Erythroblast (primary cell): ENCODE results near the gene PTPRT.

Experiments
- GATA1 ChIP-seq: IDR thresholded peaks from 2 replicates; pipeline ENCODE4 v1.6.1; 2011; ENCODE audit warnings: low read depth, mild to moderate bottlenecking, control low read depth, low read length, moderate library complexity
- POLR2A ChIP-seq: IDR thresholded peaks from 2 replicates; pipeline ENCODE4 v1.6.1; 2011; ENCODE audit warnings: mild to moderate bottlenecking, low read length

DNA sequence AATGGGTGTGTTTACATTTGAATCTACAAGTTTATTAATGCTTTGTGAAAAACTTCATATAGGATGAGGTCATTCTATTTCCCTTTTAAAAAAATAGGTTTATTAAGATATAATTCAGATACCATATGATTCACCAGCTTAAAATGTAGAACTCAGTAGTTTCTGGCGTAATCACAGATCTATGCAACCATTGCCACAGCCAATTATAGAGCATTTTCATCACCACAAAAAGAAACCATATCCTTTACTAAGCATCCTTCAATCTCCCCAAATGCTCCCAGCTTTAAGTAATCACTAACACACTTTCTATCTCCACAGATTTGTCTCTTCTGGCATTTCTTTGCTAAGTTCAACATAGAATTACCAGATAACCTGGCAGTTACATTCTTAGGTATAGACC, 137.2 kb downstream of the PTPRT start:
- no peak for TF ChIP-seq POLR2A
- TF ChIP-seq GATA1 = no peak
